ENCODE data around the gene SP2.

SP2 gene

GRCh38 chr17:47896672-47897490 is 845 bp downstream of the SP2 start:
- H3K36me3 Mint-ChIP-seq = peaks cover 11% of the 10 kb centered on the region
- H3K4me1 Mint-ChIP-seq = peaks cover 46% of the 10 kb centered on the region
- no peaks in the 10 kb centered on the region for H3K27me3 Mint-ChIP-seq
- peak overlapping the region; percentile 86 for H3K4me3 Mint-ChIP-seq
- H3K9me3 Mint-ChIP-seq = no peaks in the 10 kb centered on the region
- H3K27ac Mint-ChIP-seq = peak overlapping the region; percentile 92
- ATAC-seq = no peak

GRCh38 chr17:47897561-47897960 is 1.5 kb downstream of the SP2 start:
- ATAC-seq = no peak
- Mint-ChIP-seq H3K36me3 (peaks cover 17% of the 10 kb centered on the region), H3K9me3 (no peaks in the 10 kb centered on the region), H3K4me1 (peaks cover 51% of the 10 kb centered on the region), H3K27me3 (no peaks in the 10 kb centered on the region), H3K4me3 (peak overlapping the region; percentile 86), H3K27ac (peak overlapping the region; percentile 92)

- no peak for ATAC-seq
- Mint-ChIP-seq H3K4me3 (no peak overlapping the region), H3K36me3 (peaks cover 22% of the 10 kb centered on the region), H3K4me1 (peaks cover 51% of the 10 kb centered on the region), H3K27me3 (no peaks in the 10 kb centered on the region), H3K9me3 (no peaks in the 10 kb centered on the region), H3K27ac (no peak overlapping the region)
Measured at GRCh38 chr17:47898241-47898640, 2.2 kb downstream of the SP2 start.

- Mint-ChIP-seq H3K36me3 (peaks cover 28% of the 10 kb centered on the region), H3K4me3 (no peak overlapping the region), H3K27me3 (no peaks in the 10 kb centered on the region), H3K4me1 (peaks cover 39% of the 10 kb centered on the region), H3K27ac (no peak overlapping the region), H3K9me3 (no peaks in the 10 kb centered on the region)
- ATAC-seq = no peak
Measured at GRCh38 chr17:47899643-47900042, 3.6 kb downstream of the SP2 start.

GRCh38 chr17:47901423-47901822 is 5.4 kb downstream of the SP2 start:
- Mint-ChIP-seq H3K4me1 (peaks cover 48% of the 10 kb centered on the region), H3K27me3 (no peaks in the 10 kb centered on the region), H3K27ac (peak overlapping the region; percentile 4), H3K4me3 (no peak overlapping the region), H3K36me3 (peaks cover 37% of the 10 kb centered on the region), H3K9me3 (no peaks in the 10 kb centered on the region)
- no peak for ATAC-seq

- Mint-ChIP-seq H3K4me3 (no peak overlapping the region), H3K27me3 (no peaks in the 10 kb centered on the region), H3K36me3 (peaks cover 43% of the 10 kb centered on the region), H3K9me3 (no peaks in the 10 kb centered on the region), H3K27ac (peak overlapping the region; percentile 4), H3K4me1 (peaks cover 48% of the 10 kb centered on the region)
- no peak for ATAC-seq
Measured at GRCh38 chr17:47902039-47902744, 6.2 kb downstream of the SP2 start.

- Mint-ChIP-seq H3K36me3 (peaks cover 38% of the 10 kb centered on the region), H3K4me1 (peaks cover 36% of the 10 kb centered on the region), H3K27me3 (no peaks in the 10 kb centered on the region), H3K9me3 (no peaks in the 10 kb centered on the region), H3K27ac (no peak overlapping the region), H3K4me3 (no peak overlapping the region)
- no peak for ATAC-seq
Measured at GRCh38 chr17:47905221-47905733, 9.2 kb downstream of the SP2 start.

GRCh38 chr17:47906443-47906842 is 10.4 kb downstream of the SP2 start:
- Mint-ChIP-seq H3K9me3 (no peaks in the 10 kb centered on the region), H3K4me1 (peaks cover 35% of the 10 kb centered on the region), H3K4me3 (no peak overlapping the region), H3K27me3 (no peaks in the 10 kb centered on the region), H3K36me3 (peaks cover 37% of the 10 kb centered on the region), H3K27ac (no peak overlapping the region)
- no peak for ATAC-seq

- no peak overlapping the region for H3K4me3 Mint-ChIP-seq
- no peak for ATAC-seq
- no peaks in the 10 kb centered on the region for H3K9me3 Mint-ChIP-seq
- H3K27ac Mint-ChIP-seq = no peak overlapping the region
- H3K4me1 Mint-ChIP-seq = peaks cover 24% of the 10 kb centered on the region
- peaks cover 29% of the 10 kb centered on the region for H3K36me3 Mint-ChIP-seq
- H3K27me3 Mint-ChIP-seq = no peaks in the 10 kb centered on the region
Measured at GRCh38 chr17:47907932-47908562, 12.0 kb downstream of the SP2 start.

- Mint-ChIP-seq H3K36me3 (peaks cover 33% of the 10 kb centered on the region), H3K4me3 (no peak overlapping the region), H3K4me1 (peaks cover 7% of the 10 kb centered on the region), H3K9me3 (no peaks in the 10 kb centered on the region), H3K27ac (no peak overlapping the region), H3K27me3 (no peaks in the 10 kb centered on the region)
- no peak for ATAC-seq
Measured at GRCh38 chr17:47913050-47913449, 17.0 kb downstream of the SP2 start.

- ATAC-seq = no peak
- no peak overlapping the region for H3K4me3 Mint-ChIP-seq
- peak overlapping the region; percentile 68 for H3K27ac Mint-ChIP-seq
- peaks cover 35% of the 10 kb centered on the region for H3K36me3 Mint-ChIP-seq
- H3K9me3 Mint-ChIP-seq = no peaks in the 10 kb centered on the region
- H3K4me1 Mint-ChIP-seq = peaks cover 6% of the 10 kb centered on the region
- H3K27me3 Mint-ChIP-seq = no peaks in the 10 kb centered on the region
Measured at GRCh38 chr17:47914306-47914948, 18.4 kb downstream of the SP2 start.

- H3K27ac Mint-ChIP-seq = no peak overlapping the region
- no peaks in the 10 kb centered on the region for H3K9me3 Mint-ChIP-seq
- no peak overlapping the region for H3K4me3 Mint-ChIP-seq
- ATAC-seq = no peak
- H3K4me1 Mint-ChIP-seq = peaks cover 9% of the 10 kb centered on the region
- peaks cover 42% of the 10 kb centered on the region for H3K36me3 Mint-ChIP-seq
- no peaks in the 10 kb centered on the region for H3K27me3 Mint-ChIP-seq
Measured at GRCh38 chr17:47915776-47916398, 19.9 kb downstream of the SP2 start.

GRCh38 chr17:47916489-47917208 is 20.6 kb downstream of the SP2 start:
- Mint-ChIP-seq H3K27ac (no peak overlapping the region), H3K36me3 (peaks cover 46% of the 10 kb centered on the region), H3K4me1 (peaks cover 12% of the 10 kb centered on the region), H3K27me3 (no peaks in the 10 kb centered on the region), H3K9me3 (no peaks in the 10 kb centered on the region), H3K4me3 (no peak overlapping the region)
- no peak for ATAC-seq

- no peaks in the 10 kb centered on the region for H3K9me3 Mint-ChIP-seq
- H3K36me3 Mint-ChIP-seq = peaks cover 40% of the 10 kb centered on the region
- H3K27ac Mint-ChIP-seq = no peak overlapping the region
- no peak overlapping the region for H3K4me3 Mint-ChIP-seq
- no peaks in the 10 kb centered on the region for H3K27me3 Mint-ChIP-seq
- no peak for ATAC-seq
- H3K4me1 Mint-ChIP-seq = peaks cover 12% of the 10 kb centered on the region
Measured at GRCh38 chr17:47917581-47917980, 21.5 kb downstream of the SP2 start.
